SK-N-SH (cell line): Measurements from ENCODE around the gene NHLH1. TPM values are rescaled to one million over a fixed set of nuclear protein-coding genes. Genes with fewer than 3 reads are reported as not detected.

ENCODE experiments used
- CTCF ChIA-PET: fragments of 300-600, 350-600 bp; formaldehyde crosslinking; extraction: SDS; loops from one replicate; lab custom pipeline; 2021; lab: Yijun Ruan, JAX
- POLR2A ChIA-PET: fragments of 350-600 bp; sonication (Branson Sonifier 250); formaldehyde crosslinking; extraction: SDS; loops from one replicate; lab custom pipeline; 2020; ENCODE audit warnings: antibody characterized with exemption, inconsistent platforms; lab: Yijun Ruan, JAX
- DNase-seq: peaks from one replicate; pipeline ENCODE4 v3.0.0; 2012
- H2AFZ ChIP-seq: fragments of 200-600 bp; sonication (generic); 2 replicates; pipeline ENCODE4 v1.8.1; 2016; ENCODE audit warnings: antibody characterized with exemption, mild to moderate bottlenecking, low read depth
- H3F3A ChIP-seq: fragments of 200-600 bp; sonication (generic); replicated peaks from 2 replicates; pipeline ENCODE3; 2016; ENCODE audit warnings: antibody characterized with exemption, mild to moderate bottlenecking; ENCODE audit not compliant: insufficient read depth
- H3K27ac ChIP-seq, 2 experiments: fragments of 200-500 bp in 1 of 2; fragments of 200-600 bp in 1 of 2; sonication (Bioruptor generic) in 1 of 2; sonication (generic), shearing (Covaris generic) in 1 of 2; 2 replicates each; pipeline versions ENCODE4 v1.5.1 to v1.6.1; 2014 to 2016; ENCODE audit warnings: low read depth in 2 of 2, inconsistent platforms in 1 of 2, low read length in 1 of 2, mild to moderate bottlenecking in 1 of 2, mixed read lengths in 1 of 2
- H3K27me3 ChIP-seq: fragments of 200-600 bp; sonication (generic), shearing (Covaris generic); 2 replicates; pipeline ENCODE4 v1.6.1; 2016; ENCODE audit warnings: mixed run types; ENCODE audit not compliant: insufficient read depth
- H3K36me3 ChIP-seq, 2 experiments: fragments of 200-500 bp in 1 of 2; fragments of 200-600 bp in 1 of 2; sonication (Bioruptor generic) in 1 of 2; sonication (generic) in 1 of 2; replicated peaks in 1 of 2; 2 replicates each; pipeline versions ENCODE3 to v1.5.1; 2014 to 2016; ENCODE audit warnings: low read length in 1 of 2, mild to moderate bottlenecking in 1 of 2; ENCODE audit not compliant: insufficient read depth in 2 of 2, control insufficient read depth in 1 of 2
- H3K4me1 ChIP-seq, 2 experiments: fragments of 200-500 bp in 1 of 2; fragments of 200-600 bp in 1 of 2; sonication (Bioruptor generic) in 1 of 2; sonication (generic), shearing (Covaris generic) in 1 of 2; 2 replicates each; pipeline versions ENCODE4 v1.5.1 to v1.6.1; 2014 to 2016; ENCODE audit warnings: low read depth in 1 of 2, low read length in 1 of 2, mixed run types in 1 of 2; ENCODE audit not compliant: insufficient read depth in 2 of 2, control insufficient read depth in 1 of 2
- H3K4me2 ChIP-seq: fragments of 200-600 bp; sonication (generic), shearing (Covaris generic); 2 replicates; pipeline ENCODE4 v1.6.1; 2017; ENCODE audit warnings: mixed run types
- H3K4me3 ChIP-seq, 2 experiments: fragments of 200-500 bp in 1 of 2; fragments of 200-600 bp in 1 of 2; sonication (Bioruptor generic) in 1 of 2; sonication (generic), shearing (Covaris generic) in 1 of 2; 2 replicates each; pipeline versions ENCODE4 v1.5.1 to v1.8.1; 2014 to 2016; ENCODE audit warnings: low read depth in 2 of 2, inconsistent platforms in 1 of 2, low read length in 1 of 2, mild to moderate bottlenecking in 1 of 2, mixed read lengths in 1 of 2, moderate library complexity in 1 of 2
- H3K79me2 ChIP-seq: fragments of 200-600 bp; sonication (generic); 2 replicates; pipeline ENCODE4 v1.8.1; 2017; ENCODE audit warnings: mild to moderate bottlenecking; ENCODE audit not compliant: insufficient read depth
- H3K9ac ChIP-seq: fragments of 200-600 bp; sonication (generic); 2 replicates; pipeline ENCODE4 v1.6.1; 2017; ENCODE audit warnings: mixed run types
- H3K9me2 ChIP-seq: fragments of 200-600 bp; sonication (generic); 2 replicates; pipeline ENCODE4 v1.6.1; 2017; ENCODE audit warnings: mixed run types
- H3K9me3 ChIP-seq: fragments of 200-600 bp; sonication (generic); 2 replicates; pipeline ENCODE4 v1.6.1; 2017; ENCODE audit warnings: mixed run types, mild to moderate bottlenecking, moderate library complexity
- H4K20me1 ChIP-seq: fragments of 200-600 bp; sonication (generic); 2 replicates; pipeline ENCODE4 v1.6.1; 2017; ENCODE audit warnings: mild to moderate bottlenecking, mixed run types; ENCODE audit not compliant: insufficient read depth
- CHD2 ChIP-seq: fragments of 150-350 bp; IDR thresholded peaks from 2 replicates; pipeline ENCODE4 v1.6.1; 2018; ENCODE audit warnings: low read length; ENCODE audit not compliant: partially characterized antibody
- CTCF ChIP-seq: fragments of 200-600 bp; sonication (generic); IDR thresholded peaks from 2 replicates; pipeline ENCODE4 v1.6.1; 2017; ENCODE audit warnings: antibody characterized with exemption, mild to moderate bottlenecking, moderate library complexity
- ELF1 ChIP-seq: IDR thresholded peaks from 2 replicates; pipeline ENCODE4 v1.4.0; 2012
- EP300 ChIP-seq, 2 experiments: IDR thresholded peaks; 2 replicates each; pipeline versions ENCODE4 v1.4.0 to v1.6.1; 2012; ENCODE audit warnings: borderline replicate concordance in 1 of 2, low read depth in 1 of 2, low read length in 1 of 2
- EZH2phosphoT487 ChIP-seq: fragments of 200-600 bp; sonication (generic); IDR thresholded peaks from 2 replicates; pipeline ENCODE4 v1.6.1; 2017; ENCODE audit warnings: low read depth, mixed run types, mild to moderate bottlenecking, antibody characterized with exemption, moderate library complexity, borderline replicate concordance
- FOXJ3 ChIP-seq: sonication (generic); formaldehyde crosslinking; IDR thresholded peaks from 2 replicates; pipeline ENCODE4 v1.5.1; 2020; ENCODE audit warnings: mild to moderate bottlenecking, missing genetic modification reagents
- FOXM1 ChIP-seq: IDR thresholded peaks from 2 replicates; pipeline ENCODE4 v1.4.0; 2012; ENCODE audit warnings: low read depth, mild to moderate bottlenecking
- IRF3 ChIP-seq: fragments of 150-350 bp; IDR thresholded peaks from 2 replicates; pipeline ENCODE4 v1.6.1; 2016; ENCODE audit warnings: mild to moderate bottlenecking, low read depth, low read length
- JUND ChIP-seq: IDR thresholded peaks from 2 replicates; pipeline ENCODE4 v1.4.0; 2012
- MAX ChIP-seq: IDR thresholded peaks from 2 replicates; pipeline ENCODE4 v1.4.0; 2012; ENCODE audit warnings: low read depth
- MEF2A ChIP-seq: IDR thresholded peaks from 2 replicates; pipeline ENCODE4 v1.4.0; 2012; ENCODE audit warnings: low read depth, borderline replicate concordance
- POLR2AphosphoS5 ChIP-seq: IDR thresholded peaks from 2 replicates; pipeline ENCODE4 v1.6.1; 2012; ENCODE audit warnings: low read depth, low read length
- RAD21 ChIP-seq: IDR thresholded peaks from 2 replicates; pipeline ENCODE4 v1.6.1; 2012; ENCODE audit warnings: mild to moderate bottlenecking, low read length
- RCOR1 ChIP-seq: fragments of 150-350 bp; IDR thresholded peaks from 2 replicates; pipeline ENCODE4 v1.6.1; 2017; ENCODE audit warnings: antibody characterized with exemption, low read length
- REST ChIP-seq: IDR thresholded peaks from 2 replicates; pipeline ENCODE4 v1.6.1; 2012; ENCODE audit warnings: mild to moderate bottlenecking, low read depth, low read length, moderate library complexity
- RFX5 ChIP-seq: IDR thresholded peaks from 2 replicates; pipeline ENCODE4 v1.6.1; 2012; ENCODE audit warnings: mild to moderate bottlenecking, improper control_type of control experiment, low read length
- SIN3A ChIP-seq: IDR thresholded peaks from 2 replicates; pipeline ENCODE4 v1.6.1; 2012; ENCODE audit warnings: low read depth, mild to moderate bottlenecking, low read length, moderate library complexity, borderline replicate concordance
- SMC3 ChIP-seq: IDR thresholded peaks from 2 replicates; pipeline ENCODE4 v1.6.1; 2012; ENCODE audit warnings: low read depth, low read length, improper control_type of control experiment
- TAF1 ChIP-seq: IDR thresholded peaks from 2 replicates; pipeline ENCODE4 v1.6.1; 2012; ENCODE audit warnings: low read depth, mild to moderate bottlenecking, low read length, moderate library complexity, borderline replicate concordance
- TCF12 ChIP-seq: IDR thresholded peaks from 2 replicates; pipeline ENCODE4 v1.4.0; 2012
- TEAD4 ChIP-seq: IDR thresholded peaks from 2 replicates; pipeline ENCODE4 v1.4.0; 2012; ENCODE audit warnings: mild to moderate bottlenecking, borderline replicate concordance; ENCODE audit not compliant: insufficient read depth
- USF1 ChIP-seq: IDR thresholded peaks from 2 replicates; pipeline ENCODE4 v1.4.0; 2012; ENCODE audit warnings: low read depth, borderline replicate concordance
- USF2 ChIP-seq: fragments of 150-350 bp; IDR thresholded peaks from 2 replicates; pipeline ENCODE4 v1.6.1; 2017; ENCODE audit warnings: antibody characterized with exemption, low read length, low read depth, borderline replicate concordance
- ZBTB33 ChIP-seq: IDR thresholded peaks from 2 replicates; pipeline ENCODE4 v1.4.0; 2012; ENCODE audit warnings: low read depth, borderline replicate concordance
- WGBS: methylation state at CpG from one replicate; pipeline ENCODE4 v1.1.6; 2017; ENCODE audit warnings: low lambda C conversion rate; 5-methylcytosine and 5-hydroxymethylcytosine counted together
- polyA plus RNA-seq, 3 experiments: library from polyadenylated mRNA; depleted of rRNA; stranded (reverse); fragments of >200 nt; gene quantifications; 2 replicates each; pipeline ENCODE4 v1.2.3, GENCODE V29; 2012

Gene NHLH1
- polyA plus RNA-seq, 1 of the 3 experiments (the other 2 are of a cell fraction) = 0.18 TPM

- H4K20me1 ChIP-seq = no peaks in the 10 kb centered on the region
- no peaks in the 10 kb centered on the region for H3K9me3 ChIP-seq
- H3K9ac ChIP-seq = no peak overlapping the region
- H3K27ac ChIP-seq = no peak overlapping the region
- CTCF ChIA-PET = interaction anchor here (0.6 to 1.9 kb wide), 12 partner anchors 14 to 223 kb away, joined by 3 to 11 read pairs (median 4); no protein-coding TSS in a partner anchor
- no peaks in the 10 kb centered on the region for H3K27me3 ChIP-seq
- H3K9me2 ChIP-seq = no peaks in the 10 kb centered on the region
- H3K4me1 ChIP-seq = peaks cover 0 to 13% of the 10 kb centered on the region in 2 experiments; a peak in 1 of 4 replicates
- H3F3A ChIP-seq = no peaks in the 10 kb centered on the region
- TF ChIP-seq SMC3 (peak; percentile 60), ZBTB33 (no peak), RFX5 (no peak), USF1 (no peak), MEF2A (no peak), JUND (no peak), FOXJ3 (CRISPR knock-in tag) (no peak), RCOR1 (no peak), EZH2phosphoT487 (no peak), ELF1 (no peak), EP300 (IDR thresholded peaks at IDR 0.05; ENCODE audit: borderline replicate concordance in 1 of 2, low read depth in 1 of 2, low read length in 1 of 2) (no peak), POLR2AphosphoS5 (no peak), CTCF (peak; percentile 59), TEAD4 (no peak), CHD2 (no peak), FOXM1 (no peak), TCF12 (no peak), RAD21 (peak; percentile 80), SIN3A (no peak), MAX (no peak), USF2 (no peak), IRF3 (no peak), REST (no peak), TAF1 (no peak)
- H3K4me3 ChIP-seq = no peak overlapping the region
- peak; percentile 74 for DNase-seq
- 51% methylated on average over 4 of the region's 4 CpGs for WGBS
- POLR2A ChIA-PET = interaction anchor here (1.2 kb wide), 1 partner anchor 40 kb away, joined by 3 read pairs; no protein-coding TSS in a partner anchor
- no peak overlapping the region for H3K4me2 ChIP-seq
- H2AFZ ChIP-seq = no peak overlapping the region
- peaks cover 0 to 6% of the 10 kb centered on the region in 2 experiments for H3K36me3 ChIP-seq
- no peaks in the 10 kb centered on the region for H3K79me2 ChIP-seq
Measured at GRCh38 chr1:160416369-160416768, 49.5 kb downstream of the NHLH1 start.
